Stimulated activated CD8-positive, alpha-beta memory T cell treated with anti-CD3 and anti-CD28 coated beads, Interleukin-12 subunit alpha, Interleukin-12 subunit beta, amount 100 ng/mL, for 4 hours (primary cell): ENCODE measurements around the gene AADACL4.
"Not testable (repeated sequence)": the region's sequence is repeated elsewhere in the genome, so short reads cannot be mapped to it uniquely, and the experiment has no call there.

Experiments used
- DNase-seq: peaks from one replicate; pipeline ENCODE4 v3.0.0-alpha.2; 2020; ENCODE audit warnings: low read depth

Gene AADACL4

GRCh38 chr1:12712076-12712475 is 68.2 kb downstream of the AADACL4 start:
- DNase-seq, result no peak

- no peak for DNase-seq
Measured at GRCh38 chr1:12712929-12713328, 69.0 kb downstream of the AADACL4 start.

DNA sequence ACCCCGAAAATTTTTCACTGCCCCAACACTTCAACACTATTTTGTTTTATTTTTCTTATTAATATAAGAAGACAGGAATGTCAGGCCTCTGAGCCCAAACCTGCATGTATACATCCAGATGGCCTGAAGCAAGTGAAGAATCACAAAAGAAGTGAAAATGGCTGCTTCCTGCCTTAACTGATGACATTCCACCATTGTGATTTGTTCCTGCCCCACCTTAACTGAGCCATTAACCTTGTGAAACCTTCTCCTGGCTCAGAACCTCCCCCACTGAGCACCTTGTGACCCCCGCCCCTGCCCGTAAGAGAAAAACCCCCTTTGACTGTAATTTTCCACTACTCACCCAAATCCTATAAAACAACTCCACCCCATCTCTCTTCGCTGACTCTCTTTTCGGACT is 69.8 kb downstream of the AADACL4 start:
- DNase-seq, result not testable (repeated sequence)

DNA sequence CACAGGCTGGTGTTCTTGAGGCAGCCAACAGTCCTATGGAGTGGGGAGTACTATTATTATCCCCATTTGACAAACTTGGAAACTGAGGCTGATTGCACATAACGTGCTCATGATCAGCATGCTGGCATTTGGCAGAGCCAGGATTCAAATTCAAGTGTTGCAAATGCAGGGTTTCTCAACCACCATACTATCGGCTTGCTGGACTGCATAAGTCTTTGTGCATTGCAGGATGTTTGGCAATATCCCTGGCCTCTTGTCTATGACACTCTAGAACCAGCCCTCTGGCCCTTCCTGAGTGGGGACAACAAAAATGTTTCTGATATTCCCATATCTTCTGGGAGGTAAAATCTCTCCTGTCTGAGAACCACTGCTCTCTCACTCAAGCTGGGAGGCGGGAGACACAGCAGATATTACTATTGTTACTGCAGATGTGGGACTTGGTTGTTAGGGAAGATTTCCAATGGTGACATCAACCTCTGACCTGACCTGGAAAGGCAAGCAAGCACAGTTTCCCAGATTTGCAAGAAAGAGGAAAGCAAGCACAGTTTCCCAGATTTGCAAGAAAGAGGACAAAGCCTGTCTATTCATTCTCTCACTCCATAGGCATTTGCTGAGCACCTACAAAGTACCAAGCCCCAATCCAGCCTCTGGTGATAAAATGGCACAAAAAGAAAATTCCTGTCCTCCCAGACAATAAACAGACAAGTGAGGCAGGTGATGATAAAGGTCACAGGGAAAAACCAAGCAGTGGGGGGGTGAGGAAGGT is 71.0 kb downstream of the AADACL4 start:
- no peak for DNase-seq

DNA sequence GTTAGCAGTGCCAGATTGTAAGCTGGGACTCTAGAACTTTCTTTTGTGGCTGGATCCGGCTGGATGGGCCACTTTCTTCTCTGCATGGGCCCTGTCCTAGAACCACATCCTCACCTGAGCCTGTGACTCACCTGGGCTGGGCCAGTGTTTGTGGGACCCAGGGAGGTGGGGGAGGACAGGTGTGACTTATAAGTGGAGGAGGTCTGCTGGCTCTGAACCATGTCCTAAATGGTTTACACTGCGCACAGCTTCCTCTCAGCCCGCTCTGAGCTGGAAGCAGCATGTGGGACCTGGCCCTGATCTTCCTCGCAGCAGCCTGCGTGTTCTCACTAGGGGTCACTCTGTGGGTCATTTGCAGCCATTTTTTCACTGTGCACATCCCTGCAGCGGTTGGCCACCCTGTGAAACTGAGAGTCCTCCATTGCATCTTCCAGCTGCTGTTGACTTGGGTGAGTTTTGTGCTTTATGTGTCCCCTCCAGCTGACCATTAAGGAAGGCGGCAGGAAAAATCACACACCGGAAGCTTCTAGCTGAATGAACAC is 72.1 kb downstream of the AADACL4 start, which contains the start of gene AADACL3:
Gene AADACL3, plus strand, starts transcription at position 215 of the 542 bp plus-strand sequence. Its CDS starts 67 bp downstream, at position 282.
- no peak for DNase-seq
